HG03469 (cell line): ENCODE results near the gene CHST1.

Source experiments
- ATAC-seq: cut with Tn5 transposase; IDR thresholded peaks from one replicate; pipeline ENCODE4 v1.9.1; 2021; ENCODE audit warnings: mild to moderate bottlenecking, moderate library complexity, moderate number of reproducible peaks; ENCODE audit not compliant: unreplicated experiment

CHST1 gene, protein sequence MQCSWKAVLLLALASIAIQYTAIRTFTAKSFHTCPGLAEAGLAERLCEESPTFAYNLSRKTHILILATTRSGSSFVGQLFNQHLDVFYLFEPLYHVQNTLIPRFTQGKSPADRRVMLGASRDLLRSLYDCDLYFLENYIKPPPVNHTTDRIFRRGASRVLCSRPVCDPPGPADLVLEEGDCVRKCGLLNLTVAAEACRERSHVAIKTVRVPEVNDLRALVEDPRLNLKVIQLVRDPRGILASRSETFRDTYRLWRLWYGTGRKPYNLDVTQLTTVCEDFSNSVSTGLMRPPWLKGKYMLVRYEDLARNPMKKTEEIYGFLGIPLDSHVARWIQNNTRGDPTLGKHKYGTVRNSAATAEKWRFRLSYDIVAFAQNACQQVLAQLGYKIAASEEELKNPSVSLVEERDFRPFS

GRCh38 chr11:45665206-45665932 is at the start of gene CHST1:
CHST1 (minus strand) TSS chr11:45665622; CDS start chr11:45650923, 14,699 bp downstream.
- no peak for ATAC-seq

DNA sequence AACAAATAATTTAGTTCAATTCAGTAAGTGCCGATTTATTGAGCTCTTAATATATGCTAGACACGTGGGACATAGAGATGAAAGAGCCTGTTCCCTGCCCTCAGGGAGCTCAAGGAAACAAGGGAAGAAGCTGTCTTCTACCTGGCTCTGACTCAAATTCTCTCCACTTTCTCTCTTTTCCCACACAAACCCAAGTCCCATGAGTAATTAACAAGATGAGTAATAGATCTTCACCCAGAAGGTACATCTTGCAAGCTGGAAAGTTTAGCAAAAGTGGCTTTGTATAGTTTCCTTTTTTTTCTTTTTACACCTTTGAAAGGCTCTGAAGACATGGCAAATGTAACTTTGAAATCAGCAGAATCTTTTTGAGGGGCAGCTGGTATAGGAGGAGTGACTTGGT is 48.2 kb upstream of the CHST1 start:
- ATAC-seq = no peak

DNA sequence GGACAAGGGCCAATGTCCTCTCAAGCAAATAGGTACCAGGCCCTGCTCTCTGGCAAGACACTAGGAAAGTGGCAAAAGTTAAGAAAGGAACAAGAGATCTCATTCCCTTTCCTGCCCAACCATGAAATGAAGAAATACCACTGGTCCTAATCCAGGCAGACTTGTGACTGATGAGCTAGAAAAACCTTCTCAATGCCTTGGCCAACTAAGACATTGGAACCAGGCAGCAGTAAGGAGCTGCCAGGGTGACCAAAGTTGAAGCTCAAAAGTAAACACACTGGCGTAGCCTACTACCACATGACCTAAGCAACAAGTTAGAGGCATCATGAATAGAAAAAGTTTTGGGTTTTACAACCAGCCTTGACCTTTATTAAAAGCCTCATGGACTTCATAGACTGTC is 45.1 kb upstream of the CHST1 start:
- ATAC-seq = no peak

GRCh38 chr11:45708887-45709663 is 43.7 kb upstream of the CHST1 start:
- no peak for ATAC-seq

DNA sequence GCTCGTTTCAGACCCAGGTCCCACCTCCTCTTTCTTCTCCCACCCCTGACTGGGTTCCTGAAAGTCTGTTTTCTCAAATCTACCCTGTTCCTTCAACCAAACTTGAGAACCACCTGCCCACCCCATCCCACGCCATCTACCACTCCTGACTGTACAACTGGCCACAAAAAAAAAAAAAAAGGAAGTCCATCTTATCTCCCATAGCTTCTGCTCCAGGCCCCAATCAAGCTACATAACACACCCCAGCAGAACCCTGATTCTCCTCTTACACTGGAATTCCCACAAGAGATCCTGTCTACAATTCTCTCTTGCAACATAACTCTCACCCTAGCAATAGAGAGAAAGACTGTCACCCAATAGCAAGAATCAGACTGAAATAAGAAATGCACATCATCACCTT is 39.2 kb upstream of the CHST1 start:
- ATAC-seq = no peak

DNA sequence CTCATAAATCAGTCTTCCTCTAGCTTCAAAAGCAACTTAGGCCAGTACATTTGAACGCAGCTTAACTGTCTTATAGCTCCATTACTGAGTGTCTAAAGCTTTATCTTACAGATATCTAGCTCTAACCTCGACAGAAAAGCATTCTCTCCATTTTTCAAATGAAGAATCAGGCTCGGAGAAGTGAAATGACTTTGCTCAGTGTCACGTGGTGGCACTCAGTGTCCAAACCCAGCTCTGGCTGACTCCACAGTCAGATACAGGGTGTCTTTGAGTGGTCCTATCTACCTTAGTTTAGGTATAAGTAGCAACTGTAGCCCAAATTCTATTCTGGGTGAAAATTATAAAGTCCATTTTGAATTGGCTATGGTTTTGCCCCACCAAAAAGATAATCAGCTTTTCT is 38.7 kb upstream of the CHST1 start:
- no peak for ATAC-seq

GRCh38 chr11:45702511-45702910 is 37.1 kb upstream of the CHST1 start:
- ATAC-seq = no peak

- ATAC-seq = no peak
Observed at GRCh38 chr11:45698777-45699497, 33.5 kb upstream of the CHST1 start.

DNA sequence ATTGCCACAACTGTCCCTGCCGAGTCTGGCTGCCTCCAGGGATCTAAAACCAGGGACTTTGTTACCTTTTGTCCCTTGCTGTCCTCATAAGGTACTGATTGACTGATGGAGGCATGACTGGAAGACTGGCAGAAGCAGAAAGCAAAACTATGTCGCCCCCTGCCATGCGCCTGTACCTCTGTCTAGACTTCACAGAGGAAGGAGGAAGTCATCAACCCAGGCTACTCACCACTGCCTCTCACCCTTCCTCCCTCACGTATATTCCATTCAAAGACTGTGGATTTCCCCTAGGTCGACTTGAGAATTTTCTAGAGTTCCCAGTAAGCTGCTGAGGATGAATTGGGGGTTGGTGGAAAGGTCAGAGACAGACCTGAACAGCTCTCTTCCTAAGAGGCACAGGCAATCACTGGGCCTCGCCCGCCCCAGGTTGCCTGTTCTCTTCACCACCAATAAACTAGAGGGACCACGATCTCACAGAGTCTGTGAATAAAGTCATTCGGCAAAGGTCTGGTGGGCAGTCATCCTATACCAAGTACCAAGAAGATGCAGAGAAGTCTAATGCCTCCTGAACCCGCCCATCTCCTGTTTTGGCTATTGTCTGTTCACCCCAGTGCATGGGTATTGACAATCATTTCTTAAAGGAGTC is 27.5 kb upstream of the CHST1 start:
- ATAC-seq = no peak

DNA sequence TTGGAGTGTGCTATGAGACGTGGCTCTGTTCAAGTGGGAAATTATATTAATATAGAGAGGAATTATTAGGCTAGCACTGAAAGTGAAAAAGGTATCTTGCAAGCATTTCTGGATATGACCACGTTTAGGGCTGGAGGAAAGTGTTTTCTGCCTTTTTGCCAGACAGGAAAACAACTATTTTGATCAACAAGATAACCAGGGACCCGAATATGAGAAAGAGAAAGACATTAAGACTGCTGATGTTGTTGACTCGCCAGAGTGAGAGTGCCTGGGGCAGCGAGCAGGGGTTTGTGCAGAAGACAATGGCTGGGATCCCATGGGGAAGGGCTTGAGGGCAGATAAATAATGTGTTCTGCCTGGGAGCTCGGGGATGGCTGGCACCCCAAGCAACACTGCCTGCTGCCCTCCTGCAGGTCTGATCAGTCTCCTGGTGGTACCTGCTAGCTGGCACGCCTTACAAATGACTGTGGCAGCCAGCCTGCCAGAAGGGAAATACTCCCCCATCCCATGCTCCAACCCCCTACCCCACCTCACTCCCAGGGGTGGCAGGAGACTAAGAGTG is 23.1 kb upstream of the CHST1 start:
- ATAC-seq = no peak

DNA sequence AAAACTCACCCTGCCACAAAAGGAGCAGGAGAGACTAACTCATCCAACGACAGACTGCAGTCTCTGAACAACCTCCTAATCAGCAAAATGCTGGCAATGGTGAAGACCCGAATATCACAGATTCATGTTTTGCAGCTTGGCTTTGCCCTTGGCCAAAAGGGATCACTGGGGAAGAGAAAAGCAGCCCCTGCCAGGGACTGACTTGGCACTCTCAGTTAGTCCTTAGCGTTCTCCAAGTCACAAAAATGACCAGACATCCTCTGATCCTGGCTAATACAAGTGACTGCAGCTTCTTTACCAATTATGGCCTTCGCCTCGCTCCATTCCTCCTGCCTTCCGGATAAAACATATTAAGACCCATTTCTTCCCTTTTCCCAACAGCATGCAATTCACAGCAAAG is 22.4 kb upstream of the CHST1 start:
- ATAC-seq = no peak

GRCh38 chr11:45685964-45686537 is 20.6 kb upstream of the CHST1 start:
- ATAC-seq = no peak

GRCh38 chr11:45684440-45684839 is 19.0 kb upstream of the CHST1 start:
- no peak for ATAC-seq

DNA sequence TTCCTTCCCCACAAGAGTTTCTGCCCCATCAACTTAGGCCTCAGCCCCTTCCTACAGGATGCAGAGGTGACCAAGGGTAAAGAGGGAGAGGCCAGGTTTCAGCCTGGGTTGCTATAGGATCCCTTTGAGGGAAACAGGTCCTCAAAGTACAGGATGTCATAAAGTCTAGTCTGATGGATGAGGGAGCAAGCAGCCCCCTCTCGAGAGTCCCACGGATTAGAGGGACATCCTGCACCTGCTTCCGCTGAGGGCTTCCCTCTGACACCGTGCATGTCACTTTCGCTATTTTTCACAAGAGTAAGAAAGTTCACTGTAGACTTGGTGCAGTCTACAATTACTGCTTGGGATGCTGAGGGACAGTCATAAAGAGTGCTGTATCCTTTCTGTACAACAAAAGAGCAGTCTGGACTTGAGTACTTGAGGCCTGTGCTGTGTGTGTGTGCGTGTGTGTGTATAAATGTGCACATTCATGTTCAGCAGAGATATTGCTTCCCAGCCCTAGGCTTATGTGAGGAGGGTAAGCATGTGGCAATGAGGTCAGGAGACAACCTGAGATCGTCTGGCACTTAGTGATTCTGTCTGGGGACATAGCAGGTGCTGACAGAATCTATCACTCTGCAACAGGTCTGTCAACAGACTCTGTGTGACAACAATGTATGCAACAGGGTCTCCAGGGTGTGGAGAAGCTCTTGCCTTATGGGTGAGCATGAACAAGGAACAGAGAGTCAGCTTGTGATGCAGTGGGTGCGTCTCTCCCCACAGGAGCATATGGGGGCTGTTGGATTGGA is 18.0 kb upstream of the CHST1 start:
- no peak for ATAC-seq

GRCh38 chr11:45679806-45680205 is 14.4 kb upstream of the CHST1 start:
- no peak for ATAC-seq

GRCh38 chr11:45678976-45679375 is 13.6 kb upstream of the CHST1 start:
- ATAC-seq = no peak

DNA sequence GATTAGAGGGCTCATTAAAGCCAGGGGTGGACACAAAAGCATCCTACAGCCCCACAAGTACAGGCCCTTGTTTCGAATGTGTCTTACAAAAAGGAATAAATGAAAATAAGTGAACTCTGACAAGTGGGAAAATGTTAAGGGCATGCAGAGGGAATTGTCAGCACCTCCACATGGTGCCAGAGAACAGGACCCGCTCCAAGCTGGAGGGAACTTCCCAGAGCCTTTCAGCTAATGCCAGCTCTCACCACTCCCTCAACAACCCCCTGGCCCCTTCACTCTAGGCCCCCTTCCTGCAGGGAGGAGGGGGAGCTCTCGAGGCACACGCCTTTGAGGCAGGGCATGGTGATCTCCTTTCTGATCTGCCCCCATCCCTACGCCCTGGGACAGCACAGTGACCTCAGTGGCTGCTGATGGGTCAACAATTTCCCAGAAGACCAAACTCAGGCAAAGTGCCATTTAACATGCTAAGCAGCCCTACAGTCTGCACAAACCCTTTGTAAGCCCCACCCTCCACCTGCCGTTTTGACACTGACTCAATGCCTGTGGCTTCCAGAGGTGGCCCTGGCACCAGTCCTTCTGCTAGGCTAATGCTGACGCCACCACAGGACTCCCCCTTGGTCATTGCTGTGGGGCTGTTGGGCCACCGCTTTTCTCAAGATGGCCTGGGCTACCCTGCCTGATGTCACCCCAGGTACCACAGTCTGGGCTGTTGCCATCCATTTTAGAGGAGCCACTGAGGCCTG is 12.5 kb upstream of the CHST1 start:
- ATAC-seq = no peak

- ATAC-seq = peak; percentile 88
Observed at GRCh38 chr11:45676522-45677095, 11.2 kb upstream of the CHST1 start.
